Cardiac fibroblast (primary cell): ENCODE data around the gene RNF111.
"Not testable (repeated sequence)": the region's sequence is repeated elsewhere in the genome, so short reads cannot be mapped to it uniquely, and the experiment has no call there.

Experiments
- DNase-seq, 2 donors: peaks; one replicate each; pipeline versions ENCODE4 v3.0.0 to v3.0.0-alpha.2; 2010; ENCODE audit warnings: low read depth in 2 of 2
- H3K4me3 ChIP-seq, 2 donors: replicated peaks in 1 of 2; 1 replicate in 1 of 2; 2 replicates in 1 of 2; pipeline ENCODE4 v1.5.1; 2011; ENCODE audit warnings: low read depth in 2 of 2, low read length in 2 of 2, mild to moderate bottlenecking in 2 of 2, moderate library complexity in 1 of 2
- TF ChIP-seq, protein P1 (sequence below): IDR thresholded peaks from one replicate; pipeline ENCODE4 v1.5.1; 2011; ENCODE audit warnings: low read depth, mild to moderate bottlenecking, low read length, inconsistent platforms

RNF111 gene

GRCh38 chr15:58994906-58995453, 7.5 kb downstream of the RNF111 start:
- no peak overlapping the region for H3K4me3 ChIP-seq
- TF ChIP-seq, protein P1, sequence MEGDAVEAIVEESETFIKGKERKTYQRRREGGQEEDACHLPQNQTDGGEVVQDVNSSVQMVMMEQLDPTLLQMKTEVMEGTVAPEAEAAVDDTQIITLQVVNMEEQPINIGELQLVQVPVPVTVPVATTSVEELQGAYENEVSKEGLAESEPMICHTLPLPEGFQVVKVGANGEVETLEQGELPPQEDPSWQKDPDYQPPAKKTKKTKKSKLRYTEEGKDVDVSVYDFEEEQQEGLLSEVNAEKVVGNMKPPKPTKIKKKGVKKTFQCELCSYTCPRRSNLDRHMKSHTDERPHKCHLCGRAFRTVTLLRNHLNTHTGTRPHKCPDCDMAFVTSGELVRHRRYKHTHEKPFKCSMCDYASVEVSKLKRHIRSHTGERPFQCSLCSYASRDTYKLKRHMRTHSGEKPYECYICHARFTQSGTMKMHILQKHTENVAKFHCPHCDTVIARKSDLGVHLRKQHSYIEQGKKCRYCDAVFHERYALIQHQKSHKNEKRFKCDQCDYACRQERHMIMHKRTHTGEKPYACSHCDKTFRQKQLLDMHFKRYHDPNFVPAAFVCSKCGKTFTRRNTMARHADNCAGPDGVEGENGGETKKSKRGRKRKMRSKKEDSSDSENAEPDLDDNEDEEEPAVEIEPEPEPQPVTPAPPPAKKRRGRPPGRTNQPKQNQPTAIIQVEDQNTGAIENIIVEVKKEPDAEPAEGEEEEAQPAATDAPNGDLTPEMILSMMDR = no peak
- no peak for DNase-seq

GRCh38 chr15:58999694-59000093, 12.2 kb downstream of the RNF111 start:
- no peak for DNase-seq
- H3K4me3 ChIP-seq = no peak overlapping the region
- TF ChIP-seq, protein P1 = no peak

DNA sequence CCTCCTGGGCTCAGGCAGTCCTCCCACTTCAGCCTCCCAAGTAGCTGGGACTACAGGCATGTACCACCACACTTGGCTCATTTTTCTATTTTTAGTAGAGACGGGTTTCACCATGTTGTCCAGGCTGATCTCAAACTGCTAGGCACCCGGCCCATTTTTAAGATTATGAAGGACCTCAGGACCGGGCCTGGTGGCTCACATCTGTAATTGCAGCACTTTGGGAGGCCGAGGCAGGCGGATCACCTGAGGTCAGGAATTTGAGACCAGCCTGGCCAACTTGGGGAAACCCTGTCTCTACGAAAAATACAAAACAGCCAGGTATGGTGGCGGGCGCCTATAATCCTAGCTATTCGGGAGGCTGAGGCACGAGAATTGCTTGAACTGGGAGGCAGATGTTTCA, 12.8 kb downstream of the RNF111 start:
- DNase-seq, H3K4me3 ChIP-seq: not testable (repeated sequence)

- H3K4me3 ChIP-seq = no peak overlapping the region
- TF ChIP-seq, protein P1 = no peak
- no peak for DNase-seq
These were observed 14.5 kb downstream of the RNF111 start for GRCh38 chr15:59001946-59002345.

DNA sequence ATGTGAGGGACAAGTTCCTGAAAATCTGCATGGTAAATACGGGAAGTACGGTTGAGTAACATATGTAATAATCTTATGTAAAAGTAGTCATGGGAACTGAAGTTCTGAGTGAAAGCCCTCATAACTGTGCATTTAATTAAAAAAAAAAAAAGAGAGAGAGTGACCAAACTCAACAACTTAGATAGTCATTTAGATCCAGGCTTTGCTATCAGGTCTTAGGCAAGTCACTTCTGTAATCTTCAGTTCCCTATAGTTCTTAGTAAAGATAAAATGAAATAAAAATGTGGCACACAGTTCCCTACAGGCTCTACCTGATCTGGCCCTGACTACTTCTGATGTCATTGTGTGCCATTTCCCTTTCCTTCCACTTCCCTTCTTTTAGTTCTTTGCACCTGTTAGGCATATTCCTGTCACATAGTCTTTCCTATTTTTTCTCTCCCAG, 15.0 kb downstream of the RNF111 start:
- DNase-seq = no peak
- TF ChIP-seq, protein P1 = no peak
- no peak overlapping the region for H3K4me3 ChIP-seq

DNA sequence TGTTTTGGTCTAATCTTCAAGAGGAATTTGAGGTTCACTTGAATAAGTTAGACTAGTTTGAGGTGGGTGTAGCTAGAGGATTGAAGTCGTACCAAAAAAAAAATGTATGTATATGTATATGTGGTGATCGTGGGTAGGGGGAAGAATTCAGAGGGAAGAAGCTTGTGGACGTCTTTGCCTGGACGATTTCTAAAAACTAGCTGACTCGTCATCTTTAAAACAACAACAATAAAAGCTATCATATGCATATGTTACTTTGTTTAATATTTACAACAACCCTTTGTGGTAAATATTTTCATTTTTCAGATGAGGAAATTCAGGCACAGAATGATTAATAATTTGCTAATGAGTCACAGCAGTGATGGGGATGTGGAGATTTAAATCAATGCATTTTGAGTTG, 18.1 kb downstream of the RNF111 start:
- no peak for DNase-seq
- TF ChIP-seq, protein P1 = no peak
- H3K4me3 ChIP-seq = no peak overlapping the region

DNA sequence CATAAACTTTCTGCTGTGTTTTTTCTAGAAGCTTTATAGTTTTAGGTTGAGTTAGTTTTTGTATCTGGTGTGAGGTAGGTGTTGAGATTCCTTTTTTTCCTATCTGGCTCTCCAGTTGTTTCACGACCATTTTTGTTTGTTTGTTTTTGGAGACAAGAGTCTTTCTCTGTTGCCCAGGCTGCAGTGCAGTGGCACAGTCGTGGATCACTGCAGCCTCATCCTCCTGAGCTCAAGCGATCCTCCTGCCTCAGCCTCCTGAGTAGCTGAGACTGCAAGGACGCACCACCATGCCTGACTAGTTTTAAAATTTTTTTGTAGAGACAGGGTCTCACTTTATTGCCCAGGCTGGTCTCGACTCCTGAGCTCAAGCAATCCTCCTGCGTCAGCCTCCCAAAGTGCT, 20.6 kb downstream of the RNF111 start:
- DNase-seq = no peak
- TF ChIP-seq, protein P1 = no peak
- no peak overlapping the region for H3K4me3 ChIP-seq
